H9 (cell line): ENCODE measurements around the gene STAT3. TPM values are rescaled to one million over a fixed set of nuclear protein-coding genes. Genes with fewer than 3 reads are reported as not detected.

Experiments used
- DNase-seq: peaks from one replicate; pipeline ENCODE4 v3.0.0-alpha.2; 2017
- H2AFZ ChIP-seq: one replicate; pipeline ENCODE4 v1.6.1; 2013; ENCODE audit warnings: mild to moderate bottlenecking, low read length, control low read depth, moderate library complexity
- H2AK5ac ChIP-seq: 2 replicates; pipeline ENCODE4 v1.6.1; 2013; ENCODE audit warnings: low read length, control low read depth, mixed read lengths; ENCODE audit not compliant: insufficient read length
- H2BK120ac ChIP-seq: one replicate; pipeline ENCODE4 v1.6.1; 2013; ENCODE audit warnings: low read depth, mild to moderate bottlenecking, low read length, control low read depth, inconsistent platforms; ENCODE audit not compliant: poor library complexity, severe bottlenecking
- H2BK12ac ChIP-seq: 2 replicates; pipeline ENCODE4 v1.6.1; 2013; ENCODE audit warnings: low read length, control low read depth, mixed read lengths, low read depth; ENCODE audit not compliant: insufficient read length
- H2BK15ac ChIP-seq: 2 replicates; pipeline ENCODE4 v1.6.1; 2013; ENCODE audit warnings: low read depth, low read length, control low read depth
- H2BK20ac ChIP-seq: one replicate; pipeline ENCODE4 v1.6.1; 2013; ENCODE audit warnings: low read depth, mild to moderate bottlenecking, low read length, control low read depth, inconsistent platforms; ENCODE audit not compliant: poor library complexity, severe bottlenecking
- H2BK5ac ChIP-seq: 2 replicates; pipeline ENCODE4 v1.6.1; 2013; ENCODE audit warnings: low read length, control low read depth, mixed read lengths; ENCODE audit not compliant: insufficient read length
- H3K14ac ChIP-seq: 2 replicates; pipeline ENCODE4 v1.6.1; 2013; ENCODE audit warnings: low read length, control low read depth; ENCODE audit not compliant: insufficient read depth
- H3K18ac ChIP-seq: 2 replicates; pipeline ENCODE4 v1.6.1; 2013; ENCODE audit warnings: low read depth, mild to moderate bottlenecking, mixed read lengths, low read length, control low read depth; ENCODE audit not compliant: insufficient read length
- H3K23ac ChIP-seq: 2 replicates; pipeline ENCODE4 v1.6.1; 2013; ENCODE audit warnings: low read length, control low read depth, mixed read lengths, low read depth; ENCODE audit not compliant: insufficient read length
- H3K23me2 ChIP-seq: 2 replicates; pipeline ENCODE4 v1.6.1; 2013; ENCODE audit warnings: low read depth, mild to moderate bottlenecking, mixed read lengths, low read length, control low read depth; ENCODE audit not compliant: insufficient read length, poor library complexity, severe bottlenecking
- H3K27ac ChIP-seq: 2 replicates; pipeline ENCODE4 v1.5.1; 2013; ENCODE audit warnings: low read length, control low read depth, mixed read lengths, low read depth; ENCODE audit not compliant: insufficient read length
- H3K27me3 ChIP-seq: 2 replicates; pipeline ENCODE4 v1.6.1; 2013; ENCODE audit warnings: low read length, control low read depth, inconsistent platforms; ENCODE audit not compliant: insufficient read depth
- H3K4ac ChIP-seq: 2 replicates; pipeline ENCODE4 v1.6.1; 2013; ENCODE audit warnings: low read depth, mild to moderate bottlenecking, control low read depth, inconsistent platforms, low read length, moderate library complexity
- H3K4me1 ChIP-seq: 2 replicates; pipeline ENCODE4 v1.6.1; 2013; ENCODE audit warnings: low read length, control low read depth, inconsistent platforms; ENCODE audit not compliant: insufficient read depth
- H3K4me2 ChIP-seq: 2 replicates; pipeline ENCODE4 v1.6.1; 2013; ENCODE audit warnings: low read length, control low read depth, mixed read lengths; ENCODE audit not compliant: insufficient read length, insufficient read depth
- H3K56ac ChIP-seq: 2 replicates; pipeline ENCODE4 v1.6.1; 2013; ENCODE audit warnings: low read depth, mild to moderate bottlenecking, mixed read lengths, low read length, control low read depth; ENCODE audit not compliant: insufficient read length
- H3K79me1 ChIP-seq: 2 replicates; pipeline ENCODE4 v1.6.1; 2013; ENCODE audit warnings: low read depth, mild to moderate bottlenecking, moderate library complexity, low read length, control low read depth, inconsistent platforms; ENCODE audit not compliant: insufficient read depth, poor library complexity, severe bottlenecking
- H3K79me2 ChIP-seq: 2 replicates; pipeline ENCODE4 v1.6.1; 2013; ENCODE audit warnings: low read length, control low read depth, inconsistent platforms; ENCODE audit not compliant: insufficient read depth
- H3K9ac ChIP-seq: 2 replicates; pipeline ENCODE4 v1.6.1; 2013; ENCODE audit warnings: low read length, control low read depth, mixed read lengths; ENCODE audit not compliant: insufficient read length; ENCODE audit errors: extremely low read depth
- H3K9me3 ChIP-seq: one replicate; pipeline ENCODE4 v1.6.1; 2013; ENCODE audit warnings: low read depth, low read length, inconsistent platforms; ENCODE audit not compliant: control insufficient read depth
- H3T11ph ChIP-seq: one replicate; pipeline ENCODE4 v1.6.1; 2013; ENCODE audit warnings: mild to moderate bottlenecking, low read length, control low read depth, inconsistent platforms
- H4K20me1 ChIP-seq: one replicate; pipeline ENCODE4 v1.6.1; 2013; ENCODE audit not compliant: control insufficient read depth, insufficient read length, insufficient read depth
- H4K5ac ChIP-seq: 2 replicates; pipeline ENCODE4 v1.6.1; 2013; ENCODE audit warnings: low read depth, mild to moderate bottlenecking, mixed read lengths, low read length, control low read depth; ENCODE audit not compliant: insufficient read length
- H4K8ac ChIP-seq: replicated peaks from 2 replicates; pipeline ENCODE4 v1.6.1; 2013; ENCODE audit warnings: low read length, control low read depth, mixed read lengths, low read depth; ENCODE audit not compliant: insufficient read length
- H4K91ac ChIP-seq: 2 replicates; pipeline ENCODE4 v1.6.1; 2013; ENCODE audit warnings: low read depth, mild to moderate bottlenecking, moderate library complexity, mixed read lengths, low read length, control low read depth; ENCODE audit not compliant: insufficient read length
- H3K27ac Mint-ChIP-seq, 3 experiments: 2 replicates in 2 of 3; 3 replicates in 1 of 3; pipeline ENCODE4 v1.8.0; 2020 to 2021; ENCODE audit warnings: mixed read lengths in 3 of 3, mild to moderate bottlenecking in 1 of 3, moderate library complexity in 1 of 3
- H3K27me3 Mint-ChIP-seq: 2 replicates; pipeline ENCODE4 v1.8.0; 2021; ENCODE audit warnings: low read depth, mild to moderate bottlenecking, moderate library complexity, mixed read lengths
- H3K36me3 Mint-ChIP-seq, 3 experiments: 2 replicates in 2 of 3; 3 replicates in 1 of 3; pipeline ENCODE4 v1.8.0; 2020 to 2021; ENCODE audit warnings: low read depth in 3 of 3, mixed read lengths in 3 of 3; ENCODE audit not compliant: insufficient read depth in 1 of 3
- H3K4me1 Mint-ChIP-seq, 2 experiments: 2 replicates each; pipeline ENCODE4 v1.8.0; 2020; ENCODE audit warnings: mixed read lengths in 2 of 2
- H3K4me3 Mint-ChIP-seq, 2 experiments: 2 replicates in 1 of 2; 3 replicates in 1 of 2; pipeline ENCODE4 v1.8.0; 2020 to 2021; ENCODE audit warnings: mild to moderate bottlenecking in 2 of 2, mixed read lengths in 2 of 2, moderate library complexity in 1 of 2
- H3K9me3 Mint-ChIP-seq, 2 experiments: 2 replicates in 1 of 2; 3 replicates in 1 of 2; pipeline ENCODE4 v1.8.0; 2020; ENCODE audit warnings: mild to moderate bottlenecking in 2 of 2, mixed read lengths in 2 of 2, moderate library complexity in 1 of 2
- CTCF ChIP-seq: fragments of 200-600 bp; sonication (generic); conservative IDR thresholded peaks from 3 replicates; pipeline ENCODE4 v1.8.0; 2021; ENCODE audit warnings: antibody characterized with exemption, mild to moderate bottlenecking
- WGBS: extraction: QIAGEN DNeasy Blood & Tissue Kit; methylation state at CpG from one replicate; pipeline ENCODE4 v1.1.7; 2013; ENCODE audit warnings: missing lambda C conversion rate, low lambda C conversion rate, mixed read lengths; ENCODE audit not compliant: insufficient read length; ENCODE audit errors: extremely low coverage; 5-methylcytosine and 5-hydroxymethylcytosine counted together
- total RNA-seq: library from RNA; stranded (reverse); gene quantifications from 2 replicates; pipeline ENCODE4 v1.2.1, GENCODE V29; 2021

STAT3 gene
- total RNA-seq, 1 experiment from 2014 or later: 83.2 TPM

- Mint-ChIP-seq H3K27me3 (no peaks in the 10 kb centered on the region), H3K36me3 (peaks cover 0 to 9% (median 5%) of the 10 kb centered on the region in 3 experiments; a peak in 3 of 7 replicates), H3K4me3 (no peak overlapping the region), H3K9me3 (no peaks in the 10 kb centered on the region), H3K27ac (no peak overlapping the region; a peak in 1 of 7 replicates), H3K4me1 (peaks cover 8 to 25% of the 10 kb centered on the region in 2 experiments)
- no peak overlapping the region for H2BK15ac ChIP-seq
- no peak overlapping the region for H3K27ac ChIP-seq
- H3T11ph ChIP-seq: no peak overlapping the region
- H3K4me2 ChIP-seq: no peak overlapping the region
- H3K56ac ChIP-seq: no peak overlapping the region
- no peak overlapping the region for H2BK12ac ChIP-seq
- H3K4me1 ChIP-seq: peaks cover 4% of the 10 kb centered on the region; the same call in 1 of the 2 replicates
- H2AK5ac ChIP-seq: no peak overlapping the region
- no peak overlapping the region for H2AFZ ChIP-seq
- no peak for TF ChIP-seq CTCF
- H3K27me3 ChIP-seq: no peaks in the 10 kb centered on the region
- WGBS: no CpG with 5 or more reads among the region's 3 CpGs
- no peak overlapping the region for H3K14ac ChIP-seq
- no peaks in the 10 kb centered on the region for H3K9me3 ChIP-seq
- no peak overlapping the region for H2BK120ac ChIP-seq
- H2BK5ac ChIP-seq: no peak overlapping the region
- DNase-seq: no peak
- H4K91ac ChIP-seq: no peak overlapping the region
- no peaks in the 10 kb centered on the region for H3K79me1 ChIP-seq
- H4K20me1 ChIP-seq: no peaks in the 10 kb centered on the region
- H4K8ac ChIP-seq: no peak overlapping the region
- no peak overlapping the region for H4K5ac ChIP-seq
- no peak overlapping the region for H3K18ac ChIP-seq
- H3K23ac ChIP-seq: no peak overlapping the region
- no peak overlapping the region for H3K4ac ChIP-seq
- no peaks in the 10 kb centered on the region for H3K23me2 ChIP-seq
- H2BK20ac ChIP-seq: no peak overlapping the region
- H3K79me2 ChIP-seq: no peaks in the 10 kb centered on the region
- H3K9ac ChIP-seq: no peak overlapping the region
These were observed 25.3 kb upstream of the STAT3 start for GRCh38 chr17:42413464-42414040.
